Measurements from ENCODE around the gene RNF208.

DNA sequence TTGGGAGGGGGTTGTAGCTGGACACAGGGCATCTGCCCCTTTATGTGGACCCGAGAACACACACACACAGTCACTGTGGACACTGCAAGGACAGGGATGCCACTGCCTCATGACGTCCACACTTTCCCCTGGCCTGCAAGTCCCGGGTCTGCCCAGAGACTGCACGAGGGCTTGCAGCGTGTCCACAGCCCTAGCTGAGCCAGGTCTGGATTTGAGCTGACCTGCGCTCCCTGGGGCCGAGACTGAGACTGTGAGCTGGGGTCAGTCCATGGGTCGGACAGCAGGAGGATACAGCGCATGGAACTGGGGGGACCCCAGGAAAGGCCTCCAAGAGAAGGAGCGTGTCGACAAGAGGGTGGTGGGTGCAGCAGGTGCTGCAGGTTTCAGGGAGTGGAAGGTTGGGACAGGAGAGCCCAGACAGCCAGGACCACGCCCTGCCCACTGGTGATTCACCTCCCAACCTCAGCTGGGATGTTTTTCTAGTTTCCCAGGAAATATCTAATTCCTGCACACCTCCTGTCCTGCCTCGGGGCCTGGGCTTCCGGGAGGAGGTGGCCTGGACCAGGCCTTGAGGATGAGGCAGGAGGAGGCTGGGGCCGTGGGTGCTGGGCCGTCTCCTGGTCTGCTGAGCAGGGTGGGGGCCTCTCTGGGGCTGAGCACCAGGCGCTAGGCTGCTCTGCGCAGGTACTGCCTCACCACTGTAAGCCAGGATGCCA, 4.5 kb upstream of the RNF208 start:
- TF ChIP-seq, protein P1, sequence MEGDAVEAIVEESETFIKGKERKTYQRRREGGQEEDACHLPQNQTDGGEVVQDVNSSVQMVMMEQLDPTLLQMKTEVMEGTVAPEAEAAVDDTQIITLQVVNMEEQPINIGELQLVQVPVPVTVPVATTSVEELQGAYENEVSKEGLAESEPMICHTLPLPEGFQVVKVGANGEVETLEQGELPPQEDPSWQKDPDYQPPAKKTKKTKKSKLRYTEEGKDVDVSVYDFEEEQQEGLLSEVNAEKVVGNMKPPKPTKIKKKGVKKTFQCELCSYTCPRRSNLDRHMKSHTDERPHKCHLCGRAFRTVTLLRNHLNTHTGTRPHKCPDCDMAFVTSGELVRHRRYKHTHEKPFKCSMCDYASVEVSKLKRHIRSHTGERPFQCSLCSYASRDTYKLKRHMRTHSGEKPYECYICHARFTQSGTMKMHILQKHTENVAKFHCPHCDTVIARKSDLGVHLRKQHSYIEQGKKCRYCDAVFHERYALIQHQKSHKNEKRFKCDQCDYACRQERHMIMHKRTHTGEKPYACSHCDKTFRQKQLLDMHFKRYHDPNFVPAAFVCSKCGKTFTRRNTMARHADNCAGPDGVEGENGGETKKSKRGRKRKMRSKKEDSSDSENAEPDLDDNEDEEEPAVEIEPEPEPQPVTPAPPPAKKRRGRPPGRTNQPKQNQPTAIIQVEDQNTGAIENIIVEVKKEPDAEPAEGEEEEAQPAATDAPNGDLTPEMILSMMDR (IDR thresholded peaks at IDR 0.05; ENCODE audit: low read length), result no peak
- TF ChIP-seq EZH2 (IDR thresholded peaks at IDR 0.05; ENCODE audit: borderline replicate concordance, low read length), result no peak
